ENCODE measurements around the gene URAD. TPM values are rescaled to one million over a fixed set of nuclear protein-coding genes. Genes with fewer than 3 reads are reported as not detected.
"Not testable (repeated sequence)": the region's sequence is repeated elsewhere in the genome, so short reads cannot be mapped to it uniquely, and the experiment has no call there.

URAD gene
- not detected in 2 replicates for total RNA-seq

GRCh38 chr13:27988520-27988919 is at the start of gene URAD:
TSS of gene URAD (minus strand) at chr13:27988693. CDS start at chr13:27988637, 56 bp downstream.
- H3K9me3 Mint-ChIP-seq: no peaks in the 10 kb centered on the region
- intact Hi-C loops (cut with micrococcal nuclease): loop anchor here (10.0 kb wide), 1 partner anchor 1004 kb away; no protein-coding TSS in a partner anchor
- peaks cover 6% of the 10 kb centered on the region for H3K27me3 Mint-ChIP-seq
- H3K4me3 Mint-ChIP-seq: no peak within 1 kb of the TSS
- H3K36me3 Mint-ChIP-seq (ENCODE audit: low read depth): no peaks in the 10 kb centered on the region
- H3K4me1 Mint-ChIP-seq: peaks cover 2% of the 10 kb centered on the region
- no peak within 1 kb of the TSS for H3K27ac Mint-ChIP-seq
- DNase-seq: no peak

- DNase-seq: no peak
- no peaks in the 10 kb centered on the region for H3K36me3 Mint-ChIP-seq (ENCODE audit: low read depth)
- intact Hi-C loops (cut with micrococcal nuclease): no loop called here
- H3K4me3 Mint-ChIP-seq: no peak overlapping the region
- H3K27me3 Mint-ChIP-seq: peaks cover 13% of the 10 kb centered on the region
- no peak overlapping the region for H3K27ac Mint-ChIP-seq
- H3K4me1 Mint-ChIP-seq: no peaks in the 10 kb centered on the region
- H3K9me3 Mint-ChIP-seq: no peaks in the 10 kb centered on the region
These were observed 48.9 kb upstream of the URAD start for GRCh38 chr13:28037399-28037798.

- H3K4me1 Mint-ChIP-seq: peaks cover 3% of the 10 kb centered on the region
- peaks cover 8% of the 10 kb centered on the region for H3K27me3 Mint-ChIP-seq
- no peak overlapping the region for H3K27ac Mint-ChIP-seq
- intact Hi-C loops (cut with micrococcal nuclease): no loop called here
- H3K4me3 Mint-ChIP-seq: no peak overlapping the region
- no peaks in the 10 kb centered on the region for H3K9me3 Mint-ChIP-seq
- H3K36me3 Mint-ChIP-seq (ENCODE audit: low read depth): no peaks in the 10 kb centered on the region
- no peak for DNase-seq
These were observed 46.8 kb upstream of the URAD start for GRCh38 chr13:28035146-28035782.

- H3K4me3 Mint-ChIP-seq: no peak overlapping the region
- intact Hi-C loops (cut with micrococcal nuclease): no loop called here
- DNase-seq: no peak
- H3K27me3 Mint-ChIP-seq: peaks cover 4% of the 10 kb centered on the region
- H3K36me3 Mint-ChIP-seq (ENCODE audit: low read depth): no peaks in the 10 kb centered on the region
- H3K4me1 Mint-ChIP-seq: peaks cover 3% of the 10 kb centered on the region
- no peaks in the 10 kb centered on the region for H3K9me3 Mint-ChIP-seq
- no peak overlapping the region for H3K27ac Mint-ChIP-seq
These were observed 45.6 kb upstream of the URAD start for GRCh38 chr13:28033894-28034655.

GRCh38 chr13:28032438-28032837 is 43.9 kb upstream of the URAD start:
- H3K36me3 Mint-ChIP-seq (ENCODE audit: low read depth); H3K27me3 Mint-ChIP-seq; DNase-seq; H3K27ac Mint-ChIP-seq; intact Hi-C loops (cut with micrococcal nuclease); H3K4me3 Mint-ChIP-seq; H3K9me3 Mint-ChIP-seq; H3K4me1 Mint-ChIP-seq: not testable (repeated sequence)

- Mint-ChIP-seq H3K27ac (no peak overlapping the region), H3K4me3 (no peak overlapping the region), H3K9me3 (no peaks in the 10 kb centered on the region), H3K4me1 (peaks cover 6% of the 10 kb centered on the region), H3K36me3 (ENCODE audit: low read depth) (no peaks in the 10 kb centered on the region), H3K27me3 (peaks cover 7% of the 10 kb centered on the region)
- DNase-seq: no peak
- intact Hi-C loops (cut with micrococcal nuclease): no loop called here
These were observed 43.4 kb upstream of the URAD start for GRCh38 chr13:28031896-28032288.

GRCh38 chr13:28031220-28031895 is 42.9 kb upstream of the URAD start:
- Mint-ChIP-seq H3K9me3 (no peaks in the 10 kb centered on the region), H3K27ac (no peak overlapping the region)

GRCh38 chr13:28027607-28028364 is 39.3 kb upstream of the URAD start:
- H3K4me1 Mint-ChIP-seq: peaks cover 6% of the 10 kb centered on the region
- H3K4me3 Mint-ChIP-seq: no peak overlapping the region
- H3K9me3 Mint-ChIP-seq: no peaks in the 10 kb centered on the region
- peaks cover 3% of the 10 kb centered on the region for H3K27me3 Mint-ChIP-seq
- intact Hi-C loops (cut with micrococcal nuclease): no loop called here
- H3K36me3 Mint-ChIP-seq (ENCODE audit: low read depth): no peaks in the 10 kb centered on the region
- H3K27ac Mint-ChIP-seq: no peak overlapping the region
- DNase-seq: no peak

More at GRCh38 chr13:28031220-28031895, 42.9 kb upstream of the URAD start:
- H3K27me3 Mint-ChIP-seq: peaks cover 7% of the 10 kb centered on the region
- DNase-seq: no peak
- H3K4me1 Mint-ChIP-seq: peaks cover 6% of the 10 kb centered on the region
- H3K36me3 Mint-ChIP-seq (ENCODE audit: low read depth): no peaks in the 10 kb centered on the region
- intact Hi-C loops (cut with micrococcal nuclease): no loop called here
- no peak overlapping the region for H3K4me3 Mint-ChIP-seq

GRCh38 chr13:28027071-28027470 is 38.6 kb upstream of the URAD start:
- peaks cover 6% of the 10 kb centered on the region for H3K4me1 Mint-ChIP-seq
- intact Hi-C loops (cut with micrococcal nuclease): no loop called here
- H3K9me3 Mint-ChIP-seq: no peaks in the 10 kb centered on the region
- H3K4me3 Mint-ChIP-seq: no peak overlapping the region
- H3K36me3 Mint-ChIP-seq (ENCODE audit: low read depth): no peaks in the 10 kb centered on the region
- peaks cover 5% of the 10 kb centered on the region for H3K27me3 Mint-ChIP-seq
- DNase-seq: no peak
- H3K27ac Mint-ChIP-seq: no peak overlapping the region

GRCh38 chr13:28026508-28026907 is 38.0 kb upstream of the URAD start:
- intact Hi-C loops (cut with micrococcal nuclease): no loop called here
- no peak overlapping the region for H3K27ac Mint-ChIP-seq
- H3K4me3 Mint-ChIP-seq: no peak overlapping the region
- H3K36me3 Mint-ChIP-seq (ENCODE audit: low read depth): no peaks in the 10 kb centered on the region
- DNase-seq: no peak
- H3K9me3 Mint-ChIP-seq: no peaks in the 10 kb centered on the region
- peaks cover 5% of the 10 kb centered on the region for H3K27me3 Mint-ChIP-seq
- peaks cover 6% of the 10 kb centered on the region for H3K4me1 Mint-ChIP-seq

GRCh38 chr13:28022848-28023518 is 34.5 kb upstream of the URAD start:
- no peak for DNase-seq
- Mint-ChIP-seq H3K27me3 (peaks cover 5% of the 10 kb centered on the region), H3K36me3 (ENCODE audit: low read depth) (no peaks in the 10 kb centered on the region), H3K4me3 (no peak overlapping the region), H3K27ac (no peak overlapping the region), H3K4me1 (peaks cover 3% of the 10 kb centered on the region), H3K9me3 (no peaks in the 10 kb centered on the region)
- intact Hi-C loops (cut with micrococcal nuclease): no loop called here

GRCh38 chr13:28014301-28014700 is 25.8 kb upstream of the URAD start:
- no peak overlapping the region for H3K4me3 Mint-ChIP-seq
- H3K4me1 Mint-ChIP-seq: peaks cover 2% of the 10 kb centered on the region
- H3K9me3 Mint-ChIP-seq: no peaks in the 10 kb centered on the region
- no peak for DNase-seq
- H3K36me3 Mint-ChIP-seq (ENCODE audit: low read depth): no peaks in the 10 kb centered on the region
- no peak overlapping the region for H3K27ac Mint-ChIP-seq
- intact Hi-C loops (cut with micrococcal nuclease): no loop called here
- H3K27me3 Mint-ChIP-seq: peaks cover 5% of the 10 kb centered on the region

- Mint-ChIP-seq H3K9me3 (no peaks in the 10 kb centered on the region), H3K4me1 (peaks cover 2% of the 10 kb centered on the region), H3K36me3 (ENCODE audit: low read depth) (no peaks in the 10 kb centered on the region), H3K4me3 (no peak overlapping the region), H3K27me3 (peaks cover 7% of the 10 kb centered on the region), H3K27ac (no peak overlapping the region)
- intact Hi-C loops (cut with micrococcal nuclease): no loop called here
- DNase-seq: no peak
These were observed 25.0 kb upstream of the URAD start for GRCh38 chr13:28013482-28013881.
